Kidney epithelial cell (primary cell): ENCODE measurements around the gene CELF5. TPM values are rescaled to one million over a fixed set of nuclear protein-coding genes. Genes with fewer than 3 reads are reported as not detected.

Experiments
- DNase-seq: peaks from one replicate; pipeline ENCODE4 v3.0.0-alpha.2; 2010; ENCODE audit warnings: low read depth
- H3K27me3 ChIP-seq: 2 replicates; pipeline ENCODE4 v1.6.0; 2011; ENCODE audit warnings: low read length; ENCODE audit not compliant: control insufficient read depth, insufficient read depth
- H3K36me3 ChIP-seq: 2 replicates; pipeline ENCODE4 v1.5.1; 2011; ENCODE audit warnings: low read length; ENCODE audit not compliant: control insufficient read depth, insufficient read depth
- H3K4me3 ChIP-seq: 2 replicates; pipeline ENCODE4 v1.5.1; 2011; ENCODE audit warnings: low read depth, mild to moderate bottlenecking, control low read depth, low read length
- CTCF ChIP-seq: IDR thresholded peaks from 2 replicates; pipeline ENCODE4 v1.5.1; 2011; ENCODE audit warnings: mild to moderate bottlenecking, moderate library complexity, low read length, control low read depth, inconsistent platforms; ENCODE audit not compliant: insufficient read depth, poor library complexity, severe bottlenecking
- total RNA-seq: library from RNA; depleted of rRNA; stranded (reverse); fragments of >200 nt; gene quantifications from 2 replicates; pipeline ENCODE4 v1.2.3, GENCODE V29; 2015

CELF5 gene
- total RNA-seq, 1 donor from 2014 or later, result 0.17 TPM

- TF ChIP-seq CTCF, result no peak
- no peaks in the 10 kb centered on the region for H3K36me3 ChIP-seq
- no peak overlapping the region for H3K4me3 ChIP-seq
- H3K27me3 ChIP-seq, result peaks cover 38% of the 10 kb centered on the region
- no peak for DNase-seq
These were observed 85.8 kb downstream of the CELF5 start for GRCh38 chr19:3310280-3310679.

GRCh38 chr19:3310711-3311110, 86.2 kb downstream of the CELF5 start:
- H3K4me3 ChIP-seq, result no peak overlapping the region
- no peak for DNase-seq
- TF ChIP-seq CTCF, result no peak
- H3K36me3 ChIP-seq, result no peaks in the 10 kb centered on the region
- H3K27me3 ChIP-seq, result peaks cover 38% of the 10 kb centered on the region

DNA sequence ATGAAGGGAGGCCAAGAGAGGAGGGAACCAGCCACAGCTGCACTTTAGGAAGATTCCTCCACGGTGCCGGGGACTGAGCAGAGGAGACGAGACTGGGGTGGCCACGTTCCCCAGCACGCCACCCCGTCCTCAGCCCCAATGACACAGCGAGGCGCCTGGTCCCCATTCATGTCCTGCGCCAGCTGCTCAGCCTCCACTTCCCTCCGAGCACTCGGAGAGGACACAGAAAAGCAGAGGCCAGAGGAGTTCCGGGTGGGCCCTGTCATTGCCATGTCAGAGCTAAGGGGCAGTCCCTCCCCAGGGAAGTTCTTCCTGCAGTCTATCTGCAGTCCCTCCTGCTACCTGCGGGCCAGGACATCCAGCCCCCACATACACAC, 88.7 kb downstream of the CELF5 start:
- no peak overlapping the region for H3K4me3 ChIP-seq
- no peaks in the 10 kb centered on the region for H3K36me3 ChIP-seq
- no peak for TF ChIP-seq CTCF
- peaks cover 32% of the 10 kb centered on the region for H3K27me3 ChIP-seq
- no peak for DNase-seq

DNA sequence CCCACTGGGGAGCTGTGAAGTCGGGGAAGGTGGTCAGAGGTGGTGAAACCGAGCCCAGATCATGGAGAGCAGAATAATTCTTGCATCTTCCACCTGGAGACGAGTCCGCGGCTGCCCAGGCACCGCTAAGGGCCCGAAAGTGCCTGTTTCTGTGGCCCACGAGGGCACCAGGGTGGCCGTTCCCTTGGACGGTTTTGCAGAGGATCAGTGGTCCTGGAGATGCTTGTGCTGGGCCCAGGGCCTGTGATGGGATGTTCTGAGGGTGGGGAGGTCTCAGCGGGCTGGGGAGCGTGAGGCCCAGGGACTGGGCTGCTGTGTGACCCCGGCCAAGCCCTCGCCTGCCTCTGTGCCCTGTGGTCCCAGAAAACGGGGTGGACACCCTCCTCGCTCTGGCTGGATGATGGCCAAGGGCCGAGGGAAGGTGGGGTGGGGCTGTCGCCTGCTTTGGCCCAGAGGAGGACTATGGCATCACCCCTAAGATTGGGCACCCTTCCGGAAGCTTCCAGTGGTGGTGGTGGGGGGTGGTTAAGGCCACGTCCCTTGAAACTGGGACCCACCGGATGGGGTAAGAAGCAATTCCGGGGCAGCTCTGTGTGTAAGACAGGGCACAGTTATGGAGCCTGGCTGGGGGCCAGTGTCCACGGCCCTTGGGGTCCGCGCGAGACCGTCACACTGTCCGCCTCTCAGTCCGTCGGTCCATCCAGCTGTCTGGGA, 90.7 kb downstream of the CELF5 start:
- peaks cover 30% of the 10 kb centered on the region for H3K27me3 ChIP-seq
- DNase-seq, result no peak
- no peaks in the 10 kb centered on the region for H3K36me3 ChIP-seq
- TF ChIP-seq CTCF, result no peak
- no peak overlapping the region for H3K4me3 ChIP-seq

DNA sequence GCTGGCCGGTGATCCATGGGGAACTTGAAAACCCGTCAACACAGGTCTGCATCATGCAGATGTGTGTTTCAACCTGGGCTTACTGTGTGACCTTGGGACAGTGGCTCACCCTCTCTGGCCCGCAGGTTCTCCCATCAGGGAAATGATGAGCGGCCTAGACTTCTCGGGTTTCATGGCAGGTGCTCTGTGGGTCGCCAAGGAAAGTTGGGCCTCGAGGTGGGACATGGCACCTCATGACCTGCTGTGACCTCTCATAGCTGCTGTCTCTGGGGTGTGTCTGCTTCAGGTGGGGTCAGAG, 91.2 kb downstream of the CELF5 start:
- no peak for TF ChIP-seq CTCF
- no peak for DNase-seq
- Histone ChIP-seq H3K4me3 (no peak overlapping the region), H3K27me3 (peaks cover 29% of the 10 kb centered on the region), H3K36me3 (no peaks in the 10 kb centered on the region)

DNA sequence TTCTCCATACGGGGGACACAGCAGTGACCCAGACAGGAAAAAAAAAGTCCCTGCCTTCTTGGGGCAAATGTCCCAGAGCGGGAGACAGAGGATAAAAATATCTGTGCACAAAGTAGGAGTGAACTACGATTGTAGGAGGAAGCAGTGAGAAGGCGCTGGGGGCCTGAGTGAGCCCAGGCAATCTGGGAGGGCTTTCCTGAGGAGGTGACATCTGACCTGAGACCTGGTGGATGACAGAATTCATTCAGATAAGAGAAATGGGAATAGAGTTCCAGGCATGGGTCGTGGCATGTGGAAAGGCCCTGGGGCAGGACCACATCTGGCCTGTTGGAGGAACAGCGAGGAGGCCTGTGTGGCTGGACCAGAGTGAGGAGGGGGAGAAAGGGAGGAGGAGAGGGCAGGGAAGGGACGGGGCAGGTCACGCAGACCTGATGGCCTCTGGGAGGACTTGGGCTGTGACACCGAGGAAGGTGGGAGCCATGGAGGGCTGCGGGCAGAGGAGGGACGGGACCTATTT, 91.7 kb downstream of the CELF5 start:
- no peaks in the 10 kb centered on the region for H3K36me3 ChIP-seq
- TF ChIP-seq CTCF, result no peak
- no peak overlapping the region for H3K4me3 ChIP-seq
- H3K27me3 ChIP-seq, result peaks cover 30% of the 10 kb centered on the region
- no peak for DNase-seq
